Neuronal stem cell (in vitro differentiated cells): Measurements from ENCODE around the gene ANO3.

ENCODE experiments used
- DNase-seq: peaks from one replicate; pipeline ENCODE4 v3.0.0-alpha.2; 2013; ENCODE audit warnings: low spot score
- H2AFZ ChIP-seq: one replicate; pipeline ENCODE4 v1.6.1; 2013; ENCODE audit warnings: mild to moderate bottlenecking, low read length, inconsistent platforms
- H2AK5ac ChIP-seq: 2 replicates; pipeline ENCODE4 v1.6.1; 2013; ENCODE audit warnings: low read depth, mild to moderate bottlenecking, inconsistent platforms, low read length, moderate library complexity, mixed read lengths
- H2BK120ac ChIP-seq: 2 replicates; pipeline ENCODE4 v1.6.1; 2013; ENCODE audit warnings: low read depth, mild to moderate bottlenecking, inconsistent platforms, low read length, moderate library complexity, mixed read lengths
- H2BK12ac ChIP-seq: one replicate; pipeline ENCODE4 v1.6.1; 2013; ENCODE audit warnings: low read length, inconsistent platforms
- H2BK15ac ChIP-seq: 2 replicates; pipeline ENCODE4 v1.6.1; 2013; ENCODE audit warnings: mild to moderate bottlenecking, low read length, inconsistent platforms, mixed read lengths
- H2BK5ac ChIP-seq: one replicate; pipeline ENCODE4 v1.6.1; 2013; ENCODE audit warnings: inconsistent platforms, mild to moderate bottlenecking, low read length, moderate library complexity
- H3K14ac ChIP-seq: one replicate; pipeline ENCODE4 v1.6.1; 2013; ENCODE audit warnings: low read length, inconsistent platforms
- H3K18ac ChIP-seq: 2 replicates; pipeline ENCODE4 v1.6.1; 2013; ENCODE audit warnings: low read length, inconsistent platforms
- H3K23ac ChIP-seq: 2 replicates; pipeline ENCODE4 v1.6.1; 2013; ENCODE audit warnings: low read depth, mild to moderate bottlenecking, mixed read lengths, low read length, inconsistent platforms; ENCODE audit not compliant: poor library complexity
- H3K27ac ChIP-seq: replicated peaks from 3 replicates; pipeline ENCODE4 v1.5.1; 2013; ENCODE audit warnings: low read length, inconsistent platforms
- H3K27me3 ChIP-seq, 3 experiments: 2 replicates each; pipeline ENCODE4 v1.6.1; 2013; ENCODE audit warnings: low read length in 3 of 3, mild to moderate bottlenecking in 2 of 3, inconsistent platforms in 1 of 3, low read depth in 1 of 3, mixed read lengths in 1 of 3, moderate library complexity in 1 of 3; ENCODE audit not compliant: control insufficient read depth in 3 of 3, insufficient read depth in 3 of 3
- H3K36me3 ChIP-seq, 2 donors: replicated peaks in 1 of 2; 2 replicates each; pipeline ENCODE4 v1.6.1; 2013; ENCODE audit warnings: low read length in 2 of 2; ENCODE audit not compliant: control insufficient read depth in 2 of 2, insufficient read depth in 2 of 2
- H3K4ac ChIP-seq: 2 replicates; pipeline ENCODE4 v1.6.1; 2013; ENCODE audit warnings: inconsistent platforms, mild to moderate bottlenecking, low read length, moderate library complexity
- H3K4me1 ChIP-seq, 2 donors: 1 replicate in 1 of 2; 2 replicates in 1 of 2; pipeline ENCODE4 v1.6.1; 2013; ENCODE audit warnings: low read length in 2 of 2, low read depth in 1 of 2; ENCODE audit not compliant: control insufficient read depth in 2 of 2, insufficient read depth in 1 of 2
- H3K4me2 ChIP-seq: one replicate; pipeline ENCODE4 v1.6.1; 2013; ENCODE audit warnings: mild to moderate bottlenecking, low read length, inconsistent platforms; ENCODE audit not compliant: insufficient read depth, poor library complexity, severe bottlenecking
- H3K4me3 ChIP-seq, 2 donors: 2 replicates each; pipeline ENCODE4 v1.5.1; 2013; ENCODE audit warnings: low read length in 2 of 2, mild to moderate bottlenecking in 2 of 2, inconsistent platforms in 1 of 2, moderate library complexity in 1 of 2
- H3K79me1 ChIP-seq: one replicate; pipeline ENCODE4 v1.6.1; 2013; ENCODE audit warnings: low read depth, mild to moderate bottlenecking, inconsistent platforms, low read length, moderate library complexity
- H3K9ac ChIP-seq: one replicate; pipeline ENCODE4 v1.6.1; 2013; ENCODE audit warnings: mild to moderate bottlenecking, low read depth, low read length, inconsistent platforms; ENCODE audit not compliant: poor library complexity
- H3K9me3 ChIP-seq, 2 donors: replicated peaks in 1 of 2; 2 replicates each; pipeline versions ENCODE3 to v1.6.1; 2013; ENCODE audit warnings: low read length in 2 of 2, mild to moderate bottlenecking in 2 of 2, inconsistent platforms in 1 of 2, low read depth in 1 of 2, mixed read lengths in 1 of 2, moderate library complexity in 1 of 2; ENCODE audit not compliant: control insufficient read depth in 2 of 2, insufficient read depth in 1 of 2
- H4K8ac ChIP-seq: one replicate; pipeline ENCODE4 v1.6.1; 2013; ENCODE audit warnings: low read depth, mild to moderate bottlenecking, inconsistent platforms, low read length, moderate library complexity
- H4K91ac ChIP-seq: one replicate; pipeline ENCODE4 v1.6.1; 2013; ENCODE audit warnings: low read length, low read depth, mild to moderate bottlenecking, inconsistent platforms; ENCODE audit not compliant: poor library complexity
- WGBS, 2 donors: extraction: QIAGEN DNeasy Blood & Tissue Kit; methylation state at CpG; one replicate each; pipeline ENCODE4 v1.1.7; 2013; ENCODE audit warnings: missing lambda C conversion rate in 2 of 2, mixed read lengths in 1 of 2; ENCODE audit not compliant: insufficient read length in 2 of 2, insufficient replicate concordance in 1 of 2; ENCODE audit errors: extremely low coverage in 2 of 2; 5-methylcytosine and 5-hydroxymethylcytosine counted together

The ANO3 gene

GRCh38 chr11:26321516-26321915 is 10.4 kb upstream of the ANO3 start:
- Histone ChIP-seq H4K8ac (no peak overlapping the region), H3K23ac (no peak overlapping the region), H3K36me3 (no peaks in the 10 kb centered on the region), H2BK120ac (no peak overlapping the region), H3K4me1 (peaks cover 0 to 6% of the 10 kb centered on the region in 2 donors), H3K79me1 (no peaks in the 10 kb centered on the region), H3K27me3 (no peaks in the 10 kb centered on the region), H3K4me3 (no peak overlapping the region), H2BK5ac (no peak overlapping the region), H2AFZ (no peak overlapping the region), H3K9ac (no peak overlapping the region), H3K4me2 (no peak overlapping the region), H3K18ac (no peak overlapping the region), H3K14ac (no peak overlapping the region), H3K27ac (no peak overlapping the region), H2BK15ac (no peak overlapping the region), H4K91ac (no peak overlapping the region), H3K4ac (no peak overlapping the region), H3K9me3 (no peaks in the 10 kb centered on the region), H2BK12ac (no peak overlapping the region), H2AK5ac (no peak overlapping the region)
- DNase-seq, result no peak

GRCh38 chr11:26322335-26323067 is 9.4 kb upstream of the ANO3 start:
- no CpG with 5 or more reads among the region's 1 CpG for WGBS, 2 donors
- no peak for DNase-seq
- Histone ChIP-seq H2BK12ac (no peak overlapping the region), H3K18ac (no peak overlapping the region), H3K4me3 (no peak overlapping the region), H3K9me3 (no peaks in the 10 kb centered on the region), H3K4ac (no peak overlapping the region), H3K4me1 (peaks cover 0 to 6% of the 10 kb centered on the region in 2 donors), H3K27me3 (no peaks in the 10 kb centered on the region), H2BK15ac (no peak overlapping the region), H3K9ac (no peak overlapping the region), H4K8ac (no peak overlapping the region), H4K91ac (no peak overlapping the region), H2AK5ac (no peak overlapping the region), H2AFZ (no peak overlapping the region), H3K4me2 (no peak overlapping the region), H2BK5ac (no peak overlapping the region), H3K23ac (no peak overlapping the region), H3K36me3 (no peaks in the 10 kb centered on the region), H2BK120ac (no peak overlapping the region), H3K27ac (no peak overlapping the region), H3K79me1 (no peaks in the 10 kb centered on the region), H3K14ac (no peak overlapping the region)

GRCh38 chr11:26323837-26324236 is 8.1 kb upstream of the ANO3 start:
- Histone ChIP-seq H3K27me3 (no peaks in the 10 kb centered on the region), H3K18ac (no peak overlapping the region), H3K9ac (no peak overlapping the region), H3K4me3 (no peak overlapping the region), H3K27ac (no peak overlapping the region), H2AK5ac (no peak overlapping the region), H3K9me3 (no peaks in the 10 kb centered on the region), H3K14ac (no peak overlapping the region), H3K4me1 (peaks cover 1 to 12% of the 10 kb centered on the region in 2 donors), H2BK120ac (no peak overlapping the region), H4K91ac (no peak overlapping the region), H3K79me1 (no peaks in the 10 kb centered on the region), H2BK15ac (no peak overlapping the region), H3K4ac (no peak overlapping the region), H4K8ac (no peak overlapping the region), H3K4me2 (no peak overlapping the region), H2BK5ac (no peak overlapping the region), H3K36me3 (no peaks in the 10 kb centered on the region), H3K23ac (no peak overlapping the region), H2BK12ac (no peak overlapping the region), H2AFZ (no peak overlapping the region)
- no peak for DNase-seq

- Histone ChIP-seq H3K23ac (no peak overlapping the region), H2BK15ac (no peak overlapping the region), H3K4ac (no peak overlapping the region), H3K4me1 (peaks cover 1 to 16% of the 10 kb centered on the region in 2 donors), H4K91ac (no peak overlapping the region), H3K18ac (no peak overlapping the region), H3K4me3 (no peak overlapping the region), H3K9me3 (no peaks in the 10 kb centered on the region), H3K36me3 (no peaks in the 10 kb centered on the region), H2BK5ac (no peak overlapping the region), H2AFZ (no peak overlapping the region), H4K8ac (no peak overlapping the region), H2AK5ac (no peak overlapping the region), H3K4me2 (no peak overlapping the region), H2BK120ac (no peak overlapping the region), H3K14ac (no peak overlapping the region), H3K79me1 (no peaks in the 10 kb centered on the region), H2BK12ac (no peak overlapping the region), H3K27ac (no peak overlapping the region), H3K9ac (no peak overlapping the region), H3K27me3 (no peaks in the 10 kb centered on the region)
- no peak for DNase-seq
- no CpG with 5 or more reads among the region's 2 CpGs for WGBS, 2 donors
Measured at GRCh38 chr11:26324270-26324669, 7.7 kb upstream of the ANO3 start.
